Neuronal stem cell (in vitro differentiated cells): Measurements from ENCODE around the gene SENP5.
"Not testable (repeated sequence)": the region's sequence is repeated elsewhere in the genome, so short reads cannot be mapped to it uniquely, and the experiment has no call there.

Source experiments
- DNase-seq: peaks from one replicate; pipeline ENCODE4 v3.0.0-alpha.2; 2013; ENCODE audit warnings: low spot score
- H2AFZ ChIP-seq: one replicate; pipeline ENCODE4 v1.6.1; 2013; ENCODE audit warnings: mild to moderate bottlenecking, low read length, inconsistent platforms
- H2AK5ac ChIP-seq: 2 replicates; pipeline ENCODE4 v1.6.1; 2013; ENCODE audit warnings: low read depth, mild to moderate bottlenecking, inconsistent platforms, low read length, moderate library complexity, mixed read lengths
- H2BK120ac ChIP-seq: 2 replicates; pipeline ENCODE4 v1.6.1; 2013; ENCODE audit warnings: low read depth, mild to moderate bottlenecking, inconsistent platforms, low read length, moderate library complexity, mixed read lengths
- H2BK12ac ChIP-seq: one replicate; pipeline ENCODE4 v1.6.1; 2013; ENCODE audit warnings: low read length, inconsistent platforms
- H2BK15ac ChIP-seq: 2 replicates; pipeline ENCODE4 v1.6.1; 2013; ENCODE audit warnings: mild to moderate bottlenecking, low read length, inconsistent platforms, mixed read lengths
- H2BK5ac ChIP-seq: one replicate; pipeline ENCODE4 v1.6.1; 2013; ENCODE audit warnings: inconsistent platforms, mild to moderate bottlenecking, low read length, moderate library complexity
- H3K14ac ChIP-seq: one replicate; pipeline ENCODE4 v1.6.1; 2013; ENCODE audit warnings: low read length, inconsistent platforms
- H3K18ac ChIP-seq: 2 replicates; pipeline ENCODE4 v1.6.1; 2013; ENCODE audit warnings: low read length, inconsistent platforms
- H3K23ac ChIP-seq: 2 replicates; pipeline ENCODE4 v1.6.1; 2013; ENCODE audit warnings: low read depth, mild to moderate bottlenecking, mixed read lengths, low read length, inconsistent platforms; ENCODE audit not compliant: poor library complexity
- H3K27ac ChIP-seq: replicated peaks from 3 replicates; pipeline ENCODE4 v1.5.1; 2013; ENCODE audit warnings: low read length, inconsistent platforms
- H3K27me3 ChIP-seq, 3 experiments: 2 replicates each; pipeline ENCODE4 v1.6.1; 2013; ENCODE audit warnings: low read length in 3 of 3, mild to moderate bottlenecking in 2 of 3, inconsistent platforms in 1 of 3, low read depth in 1 of 3, mixed read lengths in 1 of 3, moderate library complexity in 1 of 3; ENCODE audit not compliant: control insufficient read depth in 3 of 3, insufficient read depth in 3 of 3
- H3K36me3 ChIP-seq, 2 donors: replicated peaks in 1 of 2; 2 replicates each; pipeline ENCODE4 v1.6.1; 2013; ENCODE audit warnings: low read length in 2 of 2; ENCODE audit not compliant: control insufficient read depth in 2 of 2, insufficient read depth in 2 of 2
- H3K4ac ChIP-seq: 2 replicates; pipeline ENCODE4 v1.6.1; 2013; ENCODE audit warnings: inconsistent platforms, mild to moderate bottlenecking, low read length, moderate library complexity
- H3K4me1 ChIP-seq, 2 donors: 1 replicate in 1 of 2; 2 replicates in 1 of 2; pipeline ENCODE4 v1.6.1; 2013; ENCODE audit warnings: low read length in 2 of 2, low read depth in 1 of 2; ENCODE audit not compliant: control insufficient read depth in 2 of 2, insufficient read depth in 1 of 2
- H3K4me2 ChIP-seq: one replicate; pipeline ENCODE4 v1.6.1; 2013; ENCODE audit warnings: mild to moderate bottlenecking, low read length, inconsistent platforms; ENCODE audit not compliant: insufficient read depth, poor library complexity, severe bottlenecking
- H3K4me3 ChIP-seq, 2 donors: 2 replicates each; pipeline ENCODE4 v1.5.1; 2013; ENCODE audit warnings: low read length in 2 of 2, mild to moderate bottlenecking in 2 of 2, inconsistent platforms in 1 of 2, moderate library complexity in 1 of 2
- H3K79me1 ChIP-seq: one replicate; pipeline ENCODE4 v1.6.1; 2013; ENCODE audit warnings: low read depth, mild to moderate bottlenecking, inconsistent platforms, low read length, moderate library complexity
- H3K9ac ChIP-seq: one replicate; pipeline ENCODE4 v1.6.1; 2013; ENCODE audit warnings: mild to moderate bottlenecking, low read depth, low read length, inconsistent platforms; ENCODE audit not compliant: poor library complexity
- H3K9me3 ChIP-seq, 2 donors: replicated peaks in 1 of 2; 2 replicates each; pipeline versions ENCODE3 to v1.6.1; 2013; ENCODE audit warnings: low read length in 2 of 2, mild to moderate bottlenecking in 2 of 2, inconsistent platforms in 1 of 2, low read depth in 1 of 2, mixed read lengths in 1 of 2, moderate library complexity in 1 of 2; ENCODE audit not compliant: control insufficient read depth in 2 of 2, insufficient read depth in 1 of 2
- H4K8ac ChIP-seq: one replicate; pipeline ENCODE4 v1.6.1; 2013; ENCODE audit warnings: low read depth, mild to moderate bottlenecking, inconsistent platforms, low read length, moderate library complexity
- H4K91ac ChIP-seq: one replicate; pipeline ENCODE4 v1.6.1; 2013; ENCODE audit warnings: low read length, low read depth, mild to moderate bottlenecking, inconsistent platforms; ENCODE audit not compliant: poor library complexity
- WGBS, 2 donors: extraction: QIAGEN DNeasy Blood & Tissue Kit; methylation state at CpG; one replicate each; pipeline ENCODE4 v1.1.7; 2013; ENCODE audit warnings: missing lambda C conversion rate in 2 of 2, mixed read lengths in 1 of 2; ENCODE audit not compliant: insufficient read length in 2 of 2, insufficient replicate concordance in 1 of 2; ENCODE audit errors: extremely low coverage in 2 of 2; 5-methylcytosine and 5-hydroxymethylcytosine counted together

SENP5 gene

GRCh38 chr3:196863000-196863399 is 4.7 kb upstream of the SENP5 start:
- H3K18ac ChIP-seq, H4K91ac ChIP-seq, H4K8ac ChIP-seq, H3K79me1 ChIP-seq, H3K27ac ChIP-seq, H2BK5ac ChIP-seq, H2AK5ac ChIP-seq, H2BK12ac ChIP-seq, H3K4ac ChIP-seq, H3K9me3 ChIP-seq, H3K4me3 ChIP-seq, DNase-seq, H3K14ac ChIP-seq, H3K4me1 ChIP-seq, H2AFZ ChIP-seq, H3K36me3 ChIP-seq, H3K23ac ChIP-seq, H3K27me3 ChIP-seq, H2BK120ac ChIP-seq, H3K4me2 ChIP-seq, H2BK15ac ChIP-seq, H3K9ac ChIP-seq: not testable (repeated sequence)
- no CpG with 5 or more reads among the region's 8 CpGs for WGBS, 2 donors

- no CpG with 5 or more reads among the region's 6 CpGs for WGBS, 2 donors
- H3K18ac ChIP-seq = no peak overlapping the region
Observed at GRCh38 chr3:196867155-196867506, 589 bp upstream of the SENP5 start.

GRCh38 chr3:196868297-196868661 is 559 bp downstream of the SENP5 start:
- Histone ChIP-seq H2AFZ (peak overlapping the region; percentile 87), H3K23ac (peak overlapping the region; percentile 94), H3K27me3 (no peaks in the 10 kb centered on the region), H4K8ac (no peak overlapping the region), H3K4me3 (peak overlapping the region; percentile 62 to 100), H2AK5ac (no peak overlapping the region), H2BK5ac (peak overlapping the region; percentile 93), H4K91ac (no peak overlapping the region), H2BK120ac (no peak overlapping the region), H2BK15ac (no peak overlapping the region), H3K27ac (no peak overlapping the region), H3K9ac (peak overlapping the region; percentile 98), H3K4me2 (peak overlapping the region; percentile 91), H3K9me3 (no peaks in the 10 kb centered on the region), H3K79me1 (peaks cover 9% of the 10 kb centered on the region), H3K4ac (no peak overlapping the region), H2BK12ac (no peak overlapping the region), H3K14ac (peak overlapping the region; percentile 89), H3K4me1 (peaks cover 4 to 5% of the 10 kb centered on the region in 2 donors), H3K36me3 (peaks cover 0 to 8% of the 10 kb centered on the region in 2 donors), H3K18ac (peak overlapping the region; percentile 60)
- DNase-seq = peak; percentile 11
- no CpG with 5 or more reads among the region's 29 CpGs for WGBS, 2 donors

More at GRCh38 chr3:196867155-196867506, 589 bp upstream of the SENP5 start:
- H3K14ac ChIP-seq = no peak overlapping the region
- H3K9me3 ChIP-seq = no peaks in the 10 kb centered on the region
- no peak overlapping the region for H3K9ac ChIP-seq
- H2AFZ ChIP-seq = peak overlapping the region; percentile 87
- no peak overlapping the region for H2BK120ac ChIP-seq
- no peak overlapping the region for H3K4ac ChIP-seq
- H3K4me2 ChIP-seq = peak overlapping the region; percentile 41
- H4K91ac ChIP-seq = no peak overlapping the region
- H3K27ac ChIP-seq = peak overlapping the region; percentile 77
- H3K23ac ChIP-seq = no peak overlapping the region
- H2BK12ac ChIP-seq = no peak overlapping the region
- peaks cover 0 to 8% of the 10 kb centered on the region in 2 donors for H3K36me3 ChIP-seq
- no peak overlapping the region for H4K8ac ChIP-seq
- peaks cover 9% of the 10 kb centered on the region for H3K79me1 ChIP-seq
- H3K4me1 ChIP-seq = peaks cover 4 to 5% of the 10 kb centered on the region in 2 donors
- H2BK5ac ChIP-seq = no peak overlapping the region
- H2AK5ac ChIP-seq = no peak overlapping the region
- H2BK15ac ChIP-seq = no peak overlapping the region
- no peak for DNase-seq
- H3K4me3 ChIP-seq = peak overlapping the region; percentile 62 to 83
- no peaks in the 10 kb centered on the region for H3K27me3 ChIP-seq

GRCh38 chr3:196872316-196872715 is 4.6 kb downstream of the SENP5 start:
- Histone ChIP-seq H2BK15ac (no peak overlapping the region), H2BK5ac (no peak overlapping the region), H3K4me3 (no peak overlapping the region), H4K8ac (no peak overlapping the region), H3K4me1 (peaks cover 3 to 4% of the 10 kb centered on the region in 2 donors), H2BK120ac (no peak overlapping the region), H2AK5ac (no peak overlapping the region), H3K9me3 (no peaks in the 10 kb centered on the region), H3K14ac (no peak overlapping the region), H3K18ac (no peak overlapping the region), H3K27ac (no peak overlapping the region), H3K27me3 (no peaks in the 10 kb centered on the region), H3K4ac (no peak overlapping the region), H2BK12ac (no peak overlapping the region), H3K4me2 (no peak overlapping the region), H3K36me3 (peaks cover 0 to 8% of the 10 kb centered on the region in 2 donors), H3K9ac (no peak overlapping the region), H2AFZ (no peak overlapping the region), H3K79me1 (peaks cover 12% of the 10 kb centered on the region), H4K91ac (no peak overlapping the region), H3K23ac (no peak overlapping the region)
- no CpG with 5 or more reads among the region's 4 CpGs for WGBS, 2 donors
- no peak for DNase-seq
